Activated effector memory CD4-positive, alpha-beta T cell treated with anti-CD3 and anti-CD28 coated beads, Interleukin-2, amount 50 U/mL, for 16 hours (primary cell): ENCODE data around the gene SPESP1.
A peak's percentile ranks its signal among the peaks of the same experiment; 100 is the strongest.
"Not testable (repeated sequence)": the region's sequence is repeated elsewhere in the genome, so short reads cannot be mapped to it uniquely, and the experiment has no call there.

Experiments used
- DNase-seq: peaks from one replicate; pipeline ENCODE4 v3.0.0-alpha.2; 2020

The SPESP1 gene

GRCh38 chr15:68930268-68931022, at the start of gene SPESP1:
TSS of gene SPESP1 (plus strand) at chr15:68930525. CDS start at chr15:68930654, 129 bp downstream.
- DNase-seq = peak; percentile 83

- DNase-seq = no peak
Measured at GRCh38 chr15:68885070-68885469, 45.3 kb upstream of the SPESP1 start.

GRCh38 chr15:68887120-68887519, 43.2 kb upstream of the SPESP1 start:
- DNase-seq = no peak

- no peak for DNase-seq
Measured at GRCh38 chr15:68887819-68888218, 42.5 kb upstream of the SPESP1 start.

- DNase-seq = no peak
Measured at GRCh38 chr15:68888419-68888818, 41.9 kb upstream of the SPESP1 start.

- DNase-seq = no peak
Measured at GRCh38 chr15:68894208-68894607, 36.1 kb upstream of the SPESP1 start.

- no peak for DNase-seq
Measured at GRCh38 chr15:68896178-68896577, 34.1 kb upstream of the SPESP1 start.

GRCh38 chr15:68897016-68897415, 33.3 kb upstream of the SPESP1 start:
- DNase-seq = no peak

- DNase-seq = no peak
Measured at GRCh38 chr15:68900027-68900426, 30.3 kb upstream of the SPESP1 start.

- DNase-seq = no peak
Measured at GRCh38 chr15:68907396-68907923, 22.9 kb upstream of the SPESP1 start.

GRCh38 chr15:68909601-68910100, 20.7 kb upstream of the SPESP1 start:
- no peak for DNase-seq

GRCh38 chr15:68910341-68910740, 20.0 kb upstream of the SPESP1 start:
- no peak for DNase-seq

GRCh38 chr15:68910816-68911215, 19.5 kb upstream of the SPESP1 start:
- DNase-seq = no peak

- DNase-seq = no peak
Measured at GRCh38 chr15:68921926-68922325, 8.4 kb upstream of the SPESP1 start.

- DNase-seq = peak; percentile 85
Measured at GRCh38 chr15:68924866-68925560, 5.3 kb upstream of the SPESP1 start.

GRCh38 chr15:68933001-68933400, 2.7 kb downstream of the SPESP1 start:
- DNase-seq = no peak

- no peak for DNase-seq
Measured at GRCh38 chr15:68934341-68934740, 4.0 kb downstream of the SPESP1 start.

GRCh38 chr15:68935400-68935937, 5.1 kb downstream of the SPESP1 start:
- DNase-seq = no peak

GRCh38 chr15:68939501-68939900, 9.2 kb downstream of the SPESP1 start:
- no peak for DNase-seq

GRCh38 chr15:68951813-68952212, 21.5 kb downstream of the SPESP1 start:
- no peak for DNase-seq

- DNase-seq = no peak
Measured at GRCh38 chr15:68957696-68958095, 27.4 kb downstream of the SPESP1 start.

- DNase-seq = no peak
Measured at GRCh38 chr15:68958597-68958996, 28.3 kb downstream of the SPESP1 start.

GRCh38 chr15:68962465-68962864, 32.1 kb downstream of the SPESP1 start:
- no peak for DNase-seq

GRCh38 chr15:68963719-68964118, 33.4 kb downstream of the SPESP1 start:
- DNase-seq = not testable (repeated sequence)
